OCI-LY1 (cell line): Measurements from ENCODE around the gene PEX5L.

Source experiments
- EZH2 ChIP-seq: fragments of 200-600 bp; sonication (generic), shearing (Covaris generic); IDR thresholded peaks from 2 replicates; pipeline ENCODE4 v1.8.0; 2017; ENCODE audit warnings: borderline replicate concordance, mixed run types, mild to moderate bottlenecking, antibody characterized with exemption, low read length, moderate library complexity, mixed read lengths
- TF ChIP-seq, protein P1 (sequence below): fragments of 200-600 bp; sonication (generic), shearing (Covaris generic); IDR thresholded peaks from 2 replicates; pipeline ENCODE4 v1.5.1; 2017; ENCODE audit warnings: mild to moderate bottlenecking, antibody characterized with exemption, low read length, moderate library complexity, mixed read lengths

DNA sequence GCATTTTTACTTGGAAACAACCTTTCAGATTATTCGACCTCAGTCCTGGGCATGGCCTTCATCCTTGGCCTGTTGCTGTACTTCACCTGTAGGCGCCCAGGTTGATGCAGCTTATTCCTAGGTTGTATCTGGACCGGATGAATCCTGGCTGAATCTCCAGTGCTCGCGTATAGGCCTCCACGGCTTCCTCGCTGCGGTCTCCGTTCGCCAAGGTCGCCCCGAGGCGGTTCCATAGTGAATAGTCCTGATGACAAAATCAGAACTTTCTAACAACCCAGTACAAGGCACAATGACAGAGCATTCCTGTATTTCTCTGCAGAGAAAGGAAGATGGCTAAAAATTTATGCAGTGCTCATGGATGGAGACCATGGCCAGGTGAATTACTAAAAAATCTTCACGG, 229.1 kb downstream of the PEX5L start:
- TF ChIP-seq, protein P1, sequence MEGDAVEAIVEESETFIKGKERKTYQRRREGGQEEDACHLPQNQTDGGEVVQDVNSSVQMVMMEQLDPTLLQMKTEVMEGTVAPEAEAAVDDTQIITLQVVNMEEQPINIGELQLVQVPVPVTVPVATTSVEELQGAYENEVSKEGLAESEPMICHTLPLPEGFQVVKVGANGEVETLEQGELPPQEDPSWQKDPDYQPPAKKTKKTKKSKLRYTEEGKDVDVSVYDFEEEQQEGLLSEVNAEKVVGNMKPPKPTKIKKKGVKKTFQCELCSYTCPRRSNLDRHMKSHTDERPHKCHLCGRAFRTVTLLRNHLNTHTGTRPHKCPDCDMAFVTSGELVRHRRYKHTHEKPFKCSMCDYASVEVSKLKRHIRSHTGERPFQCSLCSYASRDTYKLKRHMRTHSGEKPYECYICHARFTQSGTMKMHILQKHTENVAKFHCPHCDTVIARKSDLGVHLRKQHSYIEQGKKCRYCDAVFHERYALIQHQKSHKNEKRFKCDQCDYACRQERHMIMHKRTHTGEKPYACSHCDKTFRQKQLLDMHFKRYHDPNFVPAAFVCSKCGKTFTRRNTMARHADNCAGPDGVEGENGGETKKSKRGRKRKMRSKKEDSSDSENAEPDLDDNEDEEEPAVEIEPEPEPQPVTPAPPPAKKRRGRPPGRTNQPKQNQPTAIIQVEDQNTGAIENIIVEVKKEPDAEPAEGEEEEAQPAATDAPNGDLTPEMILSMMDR: no peak
- TF ChIP-seq EZH2: no peak
